SH-SY5Y (cell line): ENCODE data around the gene ZNRF1.

Source experiments
- GATA2 ChIP-seq: IDR thresholded peaks from 2 replicates; pipeline ENCODE4 v1.6.1; 2011; ENCODE audit warnings: mild to moderate bottlenecking, low read depth, low read length
- GATA3 ChIP-seq: IDR thresholded peaks from 2 replicates; pipeline ENCODE4 v1.6.1; 2011; ENCODE audit warnings: low read depth, mild to moderate bottlenecking, low read length, moderate library complexity

- TF ChIP-seq GATA3: no peak
- TF ChIP-seq GATA2: no peak
Observed at GRCh38 chr16:75005697-75006096, 6.9 kb downstream of the ZNRF1 start.
